HL-60 (cell line): ENCODE data around the gene ALOX15.

Source experiments
- POLR2AphosphoS5 ChIP-seq: IDR thresholded peaks from 2 replicates; pipeline ENCODE4 v1.6.1; 2012; ENCODE audit warnings: low read depth
- TF ChIP-seq, protein P1 (sequence below): IDR thresholded peaks from one replicate; pipeline ENCODE4 v1.5.1; 2011; ENCODE audit warnings: low read length, control low read depth, inconsistent platforms; ENCODE audit not compliant: insufficient read depth
- TF ChIP-seq, protein P2 (sequence below): IDR thresholded peaks from 2 replicates; pipeline ENCODE4 v1.6.1; 2012; ENCODE audit warnings: low read depth; ENCODE audit not compliant: insufficient replicate concordance

DNA sequence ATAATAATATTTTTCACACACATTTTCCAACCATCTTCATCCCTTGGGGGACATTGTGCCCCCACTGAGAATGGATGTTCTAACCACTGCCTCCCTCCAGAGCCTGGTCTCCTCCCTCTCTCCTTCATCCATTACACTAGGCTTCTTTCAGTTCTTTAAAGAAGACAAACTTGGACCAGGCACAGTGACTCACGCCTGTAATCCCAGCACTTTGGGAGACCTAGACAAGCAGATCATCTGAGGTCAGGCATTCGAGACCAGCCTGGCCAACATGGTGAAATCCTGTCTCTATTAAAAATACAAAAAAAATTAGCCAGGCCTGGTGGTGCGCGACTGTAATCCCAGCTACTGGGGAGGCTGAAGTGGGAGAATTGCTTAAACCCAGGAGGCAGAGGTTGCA, 6.5 kb downstream of the ALOX15 start:
- TF ChIP-seq, protein P1, sequence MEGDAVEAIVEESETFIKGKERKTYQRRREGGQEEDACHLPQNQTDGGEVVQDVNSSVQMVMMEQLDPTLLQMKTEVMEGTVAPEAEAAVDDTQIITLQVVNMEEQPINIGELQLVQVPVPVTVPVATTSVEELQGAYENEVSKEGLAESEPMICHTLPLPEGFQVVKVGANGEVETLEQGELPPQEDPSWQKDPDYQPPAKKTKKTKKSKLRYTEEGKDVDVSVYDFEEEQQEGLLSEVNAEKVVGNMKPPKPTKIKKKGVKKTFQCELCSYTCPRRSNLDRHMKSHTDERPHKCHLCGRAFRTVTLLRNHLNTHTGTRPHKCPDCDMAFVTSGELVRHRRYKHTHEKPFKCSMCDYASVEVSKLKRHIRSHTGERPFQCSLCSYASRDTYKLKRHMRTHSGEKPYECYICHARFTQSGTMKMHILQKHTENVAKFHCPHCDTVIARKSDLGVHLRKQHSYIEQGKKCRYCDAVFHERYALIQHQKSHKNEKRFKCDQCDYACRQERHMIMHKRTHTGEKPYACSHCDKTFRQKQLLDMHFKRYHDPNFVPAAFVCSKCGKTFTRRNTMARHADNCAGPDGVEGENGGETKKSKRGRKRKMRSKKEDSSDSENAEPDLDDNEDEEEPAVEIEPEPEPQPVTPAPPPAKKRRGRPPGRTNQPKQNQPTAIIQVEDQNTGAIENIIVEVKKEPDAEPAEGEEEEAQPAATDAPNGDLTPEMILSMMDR, result no peak
- TF ChIP-seq, protein P2, sequence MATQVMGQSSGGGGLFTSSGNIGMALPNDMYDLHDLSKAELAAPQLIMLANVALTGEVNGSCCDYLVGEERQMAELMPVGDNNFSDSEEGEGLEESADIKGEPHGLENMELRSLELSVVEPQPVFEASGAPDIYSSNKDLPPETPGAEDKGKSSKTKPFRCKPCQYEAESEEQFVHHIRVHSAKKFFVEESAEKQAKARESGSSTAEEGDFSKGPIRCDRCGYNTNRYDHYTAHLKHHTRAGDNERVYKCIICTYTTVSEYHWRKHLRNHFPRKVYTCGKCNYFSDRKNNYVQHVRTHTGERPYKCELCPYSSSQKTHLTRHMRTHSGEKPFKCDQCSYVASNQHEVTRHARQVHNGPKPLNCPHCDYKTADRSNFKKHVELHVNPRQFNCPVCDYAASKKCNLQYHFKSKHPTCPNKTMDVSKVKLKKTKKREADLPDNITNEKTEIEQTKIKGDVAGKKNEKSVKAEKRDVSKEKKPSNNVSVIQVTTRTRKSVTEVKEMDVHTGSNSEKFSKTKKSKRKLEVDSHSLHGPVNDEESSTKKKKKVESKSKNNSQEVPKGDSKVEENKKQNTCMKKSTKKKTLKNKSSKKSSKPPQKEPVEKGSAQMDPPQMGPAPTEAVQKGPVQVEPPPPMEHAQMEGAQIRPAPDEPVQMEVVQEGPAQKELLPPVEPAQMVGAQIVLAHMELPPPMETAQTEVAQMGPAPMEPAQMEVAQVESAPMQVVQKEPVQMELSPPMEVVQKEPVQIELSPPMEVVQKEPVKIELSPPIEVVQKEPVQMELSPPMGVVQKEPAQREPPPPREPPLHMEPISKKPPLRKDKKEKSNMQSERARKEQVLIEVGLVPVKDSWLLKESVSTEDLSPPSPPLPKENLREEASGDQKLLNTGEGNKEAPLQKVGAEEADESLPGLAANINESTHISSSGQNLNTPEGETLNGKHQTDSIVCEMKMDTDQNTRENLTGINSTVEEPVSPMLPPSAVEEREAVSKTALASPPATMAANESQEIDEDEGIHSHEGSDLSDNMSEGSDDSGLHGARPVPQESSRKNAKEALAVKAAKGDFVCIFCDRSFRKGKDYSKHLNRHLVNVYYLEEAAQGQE, result no peak
- TF ChIP-seq POLR2AphosphoS5, result no peak
